ENCODE measurements around the gene TMEM154. TPM values are rescaled to one million over a fixed set of nuclear protein-coding genes. Genes with fewer than 3 reads are reported as not detected.

The TMEM154 gene
- total RNA-seq, 2 experiments from 2014 or later, result 13.6 to 16.7 TPM

DNA sequence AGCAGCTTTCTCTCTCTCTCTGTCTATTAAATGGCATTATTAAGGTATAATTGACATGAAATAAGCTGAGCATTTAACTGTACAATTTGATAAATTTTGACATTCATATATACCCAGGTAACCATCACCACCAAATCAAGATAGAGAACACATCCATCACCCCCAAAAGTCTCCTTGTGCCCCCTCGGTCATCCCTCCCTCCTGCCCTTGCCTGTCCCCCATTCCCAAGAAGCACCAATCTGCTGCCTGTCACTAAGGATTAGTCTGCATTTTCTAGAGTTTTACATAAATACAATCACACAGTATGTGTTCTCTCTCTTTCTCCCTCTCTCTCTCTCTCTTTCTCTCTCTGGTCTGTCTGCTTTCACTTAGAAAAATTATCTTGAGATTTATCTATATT lies 25.0 kb upstream of the TMEM154 start:
- no peaks in the 10 kb centered on the region for H3K27me3 ChIP-seq (ENCODE audit: control insufficient read depth in 1 of 2, insufficient read depth in 2 of 2, low read length in 2 of 2)
- H3K36me3 ChIP-seq (ENCODE audit: insufficient read depth, low read length), result no peaks in the 10 kb centered on the region
- ATAC-seq (ENCODE audit: poor library complexity) (no peak), DNase-seq (no peak)
- intact Hi-C loops (cut with DNase I, micrococcal nuclease), result no loop called here
- no peaks in the 10 kb centered on the region for H3K4me1 ChIP-seq (ENCODE audit: insufficient read depth, low read length)
- Mint-ChIP-seq H3K27me3 (peaks cover 15% of the 10 kb centered on the region), H3K4me3 (no peak overlapping the region), H3K4me1 (ENCODE audit: low read depth) (no peaks in the 10 kb centered on the region), H3K27ac (no peak overlapping the region), H3K9me3 (peaks cover 8% of the 10 kb centered on the region), H3K36me3 (ENCODE audit: low read depth) (peaks cover 6% of the 10 kb centered on the region)
- H3K4me3 ChIP-seq (ENCODE audit: low read length), result no peak overlapping the region
- H3K27ac ChIP-seq (ENCODE audit: low read depth in 1 of 2, low read length in 2 of 2), result no peak overlapping the region
- H3K9me3 ChIP-seq (ENCODE audit: control insufficient read depth in 1 of 2, insufficient read depth in 1 of 2, low read length in 2 of 2), result peaks cover 15% of the 10 kb centered on the region in 2 experiments
- POLR2A ChIA-PET, result no interaction called here
- TF ChIP-seq, protein P1, sequence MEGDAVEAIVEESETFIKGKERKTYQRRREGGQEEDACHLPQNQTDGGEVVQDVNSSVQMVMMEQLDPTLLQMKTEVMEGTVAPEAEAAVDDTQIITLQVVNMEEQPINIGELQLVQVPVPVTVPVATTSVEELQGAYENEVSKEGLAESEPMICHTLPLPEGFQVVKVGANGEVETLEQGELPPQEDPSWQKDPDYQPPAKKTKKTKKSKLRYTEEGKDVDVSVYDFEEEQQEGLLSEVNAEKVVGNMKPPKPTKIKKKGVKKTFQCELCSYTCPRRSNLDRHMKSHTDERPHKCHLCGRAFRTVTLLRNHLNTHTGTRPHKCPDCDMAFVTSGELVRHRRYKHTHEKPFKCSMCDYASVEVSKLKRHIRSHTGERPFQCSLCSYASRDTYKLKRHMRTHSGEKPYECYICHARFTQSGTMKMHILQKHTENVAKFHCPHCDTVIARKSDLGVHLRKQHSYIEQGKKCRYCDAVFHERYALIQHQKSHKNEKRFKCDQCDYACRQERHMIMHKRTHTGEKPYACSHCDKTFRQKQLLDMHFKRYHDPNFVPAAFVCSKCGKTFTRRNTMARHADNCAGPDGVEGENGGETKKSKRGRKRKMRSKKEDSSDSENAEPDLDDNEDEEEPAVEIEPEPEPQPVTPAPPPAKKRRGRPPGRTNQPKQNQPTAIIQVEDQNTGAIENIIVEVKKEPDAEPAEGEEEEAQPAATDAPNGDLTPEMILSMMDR (IDR thresholded peaks at IDR 0.05), result no peak
- CTCF ChIA-PET, result no interaction called here

DNA sequence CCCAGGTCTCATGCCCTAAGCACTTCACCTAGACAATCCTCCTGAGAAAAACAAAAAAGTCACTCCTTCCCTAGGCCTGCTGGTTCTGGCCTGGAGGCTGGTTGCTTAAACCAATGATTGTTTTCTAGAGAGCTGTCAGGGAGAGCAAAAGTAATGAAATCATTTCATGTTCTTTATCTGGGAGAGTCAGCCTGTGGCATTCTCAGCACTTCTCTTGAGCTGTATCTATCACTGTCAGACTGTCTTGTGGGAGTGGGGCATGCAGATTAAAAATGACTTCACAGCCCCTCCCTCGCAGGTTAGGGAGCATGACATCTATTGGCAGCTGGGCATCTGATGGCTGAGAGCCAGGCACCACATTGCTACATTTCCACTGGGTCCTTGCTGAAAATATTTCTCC lies 20.4 kb upstream of the TMEM154 start:
- H3K27ac Mint-ChIP-seq, result no peak overlapping the region
- peaks cover 4 to 15% of the 10 kb centered on the region in 2 experiments for H3K9me3 ChIP-seq (ENCODE audit: control insufficient read depth in 1 of 2, insufficient read depth in 1 of 2, low read length in 2 of 2)
- peaks cover 9% of the 10 kb centered on the region for H3K4me1 ChIP-seq (ENCODE audit: insufficient read depth, low read length)
- CTCF ChIA-PET, result no interaction called here
- TF ChIP-seq, protein P1 (IDR thresholded peaks at IDR 0.05), result no peak
- no peaks in the 10 kb centered on the region for H3K27me3 ChIP-seq (ENCODE audit: control insufficient read depth in 1 of 2, insufficient read depth in 2 of 2, low read length in 2 of 2)
- H3K4me3 Mint-ChIP-seq, result no peak overlapping the region
- peaks cover 14% of the 10 kb centered on the region for H3K4me1 Mint-ChIP-seq (ENCODE audit: low read depth)
- DNase-seq, result no peak
- H3K4me3 ChIP-seq (ENCODE audit: low read length), result no peak overlapping the region
- no peaks in the 10 kb centered on the region for H3K36me3 ChIP-seq (ENCODE audit: insufficient read depth, low read length)
- intact Hi-C loops (cut with DNase I, micrococcal nuclease), result no loop called here
- H3K27me3 Mint-ChIP-seq, result peaks cover 6% of the 10 kb centered on the region
- POLR2A ChIA-PET, result no interaction called here
- H3K36me3 Mint-ChIP-seq (ENCODE audit: low read depth), result peaks cover 5% of the 10 kb centered on the region
- peaks cover 6% of the 10 kb centered on the region for H3K9me3 Mint-ChIP-seq
- ATAC-seq (ENCODE audit: poor library complexity), result no peak
- H3K27ac ChIP-seq (ENCODE audit: low read depth in 1 of 2, low read length in 2 of 2), result no peak overlapping the region

DNA sequence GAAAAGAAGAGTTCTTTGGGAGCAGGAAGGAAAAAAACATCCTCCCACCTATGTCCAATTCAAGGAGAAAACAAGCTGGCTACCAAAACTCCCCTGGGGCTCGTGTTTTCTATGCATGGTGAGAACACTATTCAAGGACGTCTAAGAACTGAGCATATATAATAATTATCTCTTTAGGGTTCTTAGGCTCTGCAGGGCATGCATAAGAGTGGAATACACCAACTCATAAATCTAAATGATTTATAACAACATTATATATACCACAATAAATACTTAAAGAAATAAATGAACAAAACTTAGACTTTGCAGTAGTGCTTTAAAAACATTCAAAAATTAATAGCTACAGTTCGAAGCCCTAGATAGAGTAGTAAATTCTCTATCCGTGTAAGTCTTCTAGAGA lies 19.5 kb upstream of the TMEM154 start:
- peaks cover 9% of the 10 kb centered on the region for H3K4me1 ChIP-seq (ENCODE audit: insufficient read depth, low read length)
- no peak overlapping the region for H3K27ac ChIP-seq (ENCODE audit: low read depth in 1 of 2, low read length in 2 of 2)
- DNase-seq (no peak), ATAC-seq (ENCODE audit: poor library complexity) (no peak)
- peaks cover 0 to 9% of the 10 kb centered on the region in 2 experiments for H3K9me3 ChIP-seq (ENCODE audit: control insufficient read depth in 1 of 2, insufficient read depth in 1 of 2, low read length in 2 of 2)
- TF ChIP-seq, protein P1 (IDR thresholded peaks at IDR 0.05), result no peak
- H3K4me3 ChIP-seq (ENCODE audit: low read length), result no peak overlapping the region
- H3K9me3 Mint-ChIP-seq, result no peaks in the 10 kb centered on the region
- peaks cover 14% of the 10 kb centered on the region for H3K4me1 Mint-ChIP-seq (ENCODE audit: low read depth)
- no peaks in the 10 kb centered on the region for H3K27me3 Mint-ChIP-seq
- no peaks in the 10 kb centered on the region for H3K36me3 Mint-ChIP-seq (ENCODE audit: low read depth)
- ChIA-PET CTCF (interaction anchor here (1.0 kb wide), 1 partner anchor 198 kb away, joined by 3 read pairs; no protein-coding TSS in a partner anchor), POLR2A (no interaction called here)
- H3K36me3 ChIP-seq (ENCODE audit: insufficient read depth, low read length), result no peaks in the 10 kb centered on the region
- no peaks in the 10 kb centered on the region for H3K27me3 ChIP-seq (ENCODE audit: control insufficient read depth in 1 of 2, insufficient read depth in 2 of 2, low read length in 2 of 2)
- H3K4me3 Mint-ChIP-seq, result no peak overlapping the region
- H3K27ac Mint-ChIP-seq, result no peak overlapping the region
- intact Hi-C loops (cut with DNase I, micrococcal nuclease), result no loop called here
